Activated T-helper 17 cell treated with anti-CD3 and anti-CD28 coated beads, Interleukin-2, amount 50 U/mL, for 72 hours (primary cell): ENCODE data around the gene AOX1. TPM values are rescaled to one million over a fixed set of nuclear protein-coding genes. Genes with fewer than 3 reads are reported as not detected.
"Not testable (repeated sequence)": the region's sequence is repeated elsewhere in the genome, so short reads cannot be mapped to it uniquely, and the experiment has no call there.

Source experiments
- ATAC-seq: fragments of 150-1000 bp; cut with Tn5 transposase; replicated peaks from 2 replicates; pipeline ENCODE4 v1.10.0; 2021; ENCODE audit warnings: mild to moderate bottlenecking, moderate library complexity
- H3K27ac Mint-ChIP-seq: one replicate; pipeline ENCODE4 v1.8.0; 2022; ENCODE audit warnings: mixed read lengths
- H3K27me3 Mint-ChIP-seq: one replicate; pipeline ENCODE4 v1.8.0; 2022; ENCODE audit warnings: mixed read lengths
- H3K36me3 Mint-ChIP-seq: one replicate; pipeline ENCODE4 v1.8.0; 2022; ENCODE audit warnings: low read depth, mild to moderate bottlenecking, mixed read lengths
- H3K4me1 Mint-ChIP-seq: one replicate; pipeline ENCODE4 v1.8.0; 2022; ENCODE audit warnings: mixed read lengths
- H3K4me3 Mint-ChIP-seq: one replicate; pipeline ENCODE4 v1.8.0; 2022; ENCODE audit warnings: mild to moderate bottlenecking, mixed read lengths
- H3K9me3 Mint-ChIP-seq: one replicate; pipeline ENCODE4 v1.8.0; 2022; ENCODE audit warnings: mixed read lengths
- total RNA-seq, 2 donors: library from RNA; stranded (reverse); gene quantifications; one replicate each; pipeline ENCODE4 v1.2.3, GENCODE V29; 2022

AOX1 gene
- total RNA-seq, 2 donors from 2014 or later = 0.04 to 0.95 TPM

GRCh38 chr2:200677721-200678532, 92.1 kb downstream of the AOX1 start:
- no peaks in the 10 kb centered on the region for H3K9me3 Mint-ChIP-seq
- ATAC-seq = no peak
- H3K4me3 Mint-ChIP-seq = no peak overlapping the region
- no peaks in the 10 kb centered on the region for H3K4me1 Mint-ChIP-seq
- H3K36me3 Mint-ChIP-seq = no peaks in the 10 kb centered on the region
- peaks cover 6% of the 10 kb centered on the region for H3K27me3 Mint-ChIP-seq
- H3K27ac Mint-ChIP-seq = no peak overlapping the region

- Mint-ChIP-seq H3K4me1 (no peaks in the 10 kb centered on the region), H3K27ac (no peak overlapping the region), H3K9me3 (no peaks in the 10 kb centered on the region), H3K36me3 (no peaks in the 10 kb centered on the region), H3K27me3 (peaks cover 6% of the 10 kb centered on the region), H3K4me3 (no peak overlapping the region)
- no peak for ATAC-seq
Observed at GRCh38 chr2:200679127-200679526, 93.3 kb downstream of the AOX1 start.

GRCh38 chr2:200679535-200679934, 93.7 kb downstream of the AOX1 start:
- no peaks in the 10 kb centered on the region for H3K9me3 Mint-ChIP-seq
- peaks cover 6% of the 10 kb centered on the region for H3K27me3 Mint-ChIP-seq
- no peak overlapping the region for H3K4me3 Mint-ChIP-seq
- no peak overlapping the region for H3K27ac Mint-ChIP-seq
- no peak for ATAC-seq
- H3K36me3 Mint-ChIP-seq = no peaks in the 10 kb centered on the region
- H3K4me1 Mint-ChIP-seq = no peaks in the 10 kb centered on the region

GRCh38 chr2:200681697-200682096, 95.9 kb downstream of the AOX1 start:
- Mint-ChIP-seq H3K9me3 (no peaks in the 10 kb centered on the region), H3K4me3 (no peak overlapping the region), H3K27ac (no peak overlapping the region), H3K27me3 (peaks cover 6% of the 10 kb centered on the region), H3K4me1 (no peaks in the 10 kb centered on the region), H3K36me3 (no peaks in the 10 kb centered on the region)
- no peak for ATAC-seq

- H3K9me3 Mint-ChIP-seq, H3K27me3 Mint-ChIP-seq, H3K4me3 Mint-ChIP-seq, H3K27ac Mint-ChIP-seq, H3K36me3 Mint-ChIP-seq, ATAC-seq, H3K4me1 Mint-ChIP-seq: not testable (repeated sequence)
Observed at GRCh38 chr2:200682407-200682806, 96.6 kb downstream of the AOX1 start.

GRCh38 chr2:200687922-200688920, 102.4 kb downstream of the AOX1 start:
- Mint-ChIP-seq H3K36me3 (no peaks in the 10 kb centered on the region), H3K27me3 (no peaks in the 10 kb centered on the region), H3K9me3 (no peaks in the 10 kb centered on the region), H3K4me3 (no peak overlapping the region), H3K27ac (no peak overlapping the region), H3K4me1 (peaks cover 6% of the 10 kb centered on the region)
- ATAC-seq = no peak

GRCh38 chr2:200689115-200689514, 103.3 kb downstream of the AOX1 start:
- H3K4me1 Mint-ChIP-seq = peaks cover 6% of the 10 kb centered on the region
- H3K4me3 Mint-ChIP-seq = no peak overlapping the region
- no peaks in the 10 kb centered on the region for H3K9me3 Mint-ChIP-seq
- H3K27ac Mint-ChIP-seq = no peak overlapping the region
- H3K27me3 Mint-ChIP-seq = no peaks in the 10 kb centered on the region
- no peaks in the 10 kb centered on the region for H3K36me3 Mint-ChIP-seq
- ATAC-seq = peak; percentile 32

GRCh38 chr2:200693836-200694470, 108.1 kb downstream of the AOX1 start:
- no peaks in the 10 kb centered on the region for H3K36me3 Mint-ChIP-seq
- no peaks in the 10 kb centered on the region for H3K27me3 Mint-ChIP-seq
- H3K9me3 Mint-ChIP-seq = no peaks in the 10 kb centered on the region
- no peak overlapping the region for H3K27ac Mint-ChIP-seq
- peaks cover 5% of the 10 kb centered on the region for H3K4me1 Mint-ChIP-seq
- ATAC-seq = no peak
- H3K4me3 Mint-ChIP-seq = no peak overlapping the region

GRCh38 chr2:200695191-200695590, 109.4 kb downstream of the AOX1 start:
- Mint-ChIP-seq H3K9me3 (no peaks in the 10 kb centered on the region), H3K4me3 (no peak overlapping the region), H3K27me3 (no peaks in the 10 kb centered on the region), H3K4me1 (no peaks in the 10 kb centered on the region), H3K27ac (no peak overlapping the region), H3K36me3 (no peaks in the 10 kb centered on the region)
- no peak for ATAC-seq

- Mint-ChIP-seq H3K27ac (no peak overlapping the region), H3K4me1 (no peaks in the 10 kb centered on the region), H3K9me3 (no peaks in the 10 kb centered on the region), H3K27me3 (no peaks in the 10 kb centered on the region), H3K4me3 (no peak overlapping the region), H3K36me3 (no peaks in the 10 kb centered on the region)
- no peak for ATAC-seq
Observed at GRCh38 chr2:200695601-200696000, 109.8 kb downstream of the AOX1 start.

GRCh38 chr2:200698217-200698616, 112.4 kb downstream of the AOX1 start:
- H3K4me1 Mint-ChIP-seq = peaks cover 7% of the 10 kb centered on the region
- no peak overlapping the region for H3K4me3 Mint-ChIP-seq
- no peaks in the 10 kb centered on the region for H3K27me3 Mint-ChIP-seq

GRCh38 chr2:200699310-200699709, 113.5 kb downstream of the AOX1 start:
- peaks cover 15% of the 10 kb centered on the region for H3K4me1 Mint-ChIP-seq
- H3K36me3 Mint-ChIP-seq = peaks cover 6% of the 10 kb centered on the region
- no peak overlapping the region for H3K4me3 Mint-ChIP-seq
- H3K9me3 Mint-ChIP-seq = no peaks in the 10 kb centered on the region
- no peaks in the 10 kb centered on the region for H3K27me3 Mint-ChIP-seq
- ATAC-seq = no peak
- H3K27ac Mint-ChIP-seq = no peak overlapping the region

More at GRCh38 chr2:200698217-200698616, 112.4 kb downstream of the AOX1 start:
- Mint-ChIP-seq H3K9me3 (no peaks in the 10 kb centered on the region), H3K27ac (no peak overlapping the region), H3K36me3 (peaks cover 6% of the 10 kb centered on the region)
- ATAC-seq = no peak

- H3K9me3 Mint-ChIP-seq = no peaks in the 10 kb centered on the region
- no peak for ATAC-seq
- no peak overlapping the region for H3K4me3 Mint-ChIP-seq
- H3K27ac Mint-ChIP-seq = no peak overlapping the region
- H3K4me1 Mint-ChIP-seq = peaks cover 22% of the 10 kb centered on the region
- H3K27me3 Mint-ChIP-seq = no peaks in the 10 kb centered on the region
- peaks cover 6% of the 10 kb centered on the region for H3K36me3 Mint-ChIP-seq
Observed at GRCh38 chr2:200700856-200701255, 115.0 kb downstream of the AOX1 start.

- H3K4me1 Mint-ChIP-seq = peaks cover 22% of the 10 kb centered on the region
Observed at GRCh38 chr2:200702044-200702443, 116.2 kb downstream of the AOX1 start.

More at GRCh38 chr2:200702044-200702443, 116.2 kb downstream of the AOX1 start:
- no peaks in the 10 kb centered on the region for H3K27me3 Mint-ChIP-seq
- peak overlapping the region; percentile 74 for H3K4me3 Mint-ChIP-seq
- H3K36me3 Mint-ChIP-seq = peaks cover 6% of the 10 kb centered on the region
- ATAC-seq = no peak
- H3K9me3 Mint-ChIP-seq = no peaks in the 10 kb centered on the region
- H3K27ac Mint-ChIP-seq = peak overlapping the region; percentile 97
